M059J (cell line): ENCODE measurements around the gene MEAF6. TPM values are rescaled to one million over a fixed set of nuclear protein-coding genes. Genes with fewer than 3 reads are reported as not detected.

ENCODE experiments used
- total RNA-seq: library from RNA; depleted of rRNA; stranded (reverse); fragments of >200 nt; shearing (Covaris generic); gene quantifications from 2 replicates; pipeline ENCODE4 v1.2.3, GENCODE V29; 2014; rRNA removed

Gene MEAF6
- total RNA-seq, 1 experiment from 2014 or later: 112 TPM

Other genes with a start within 250 kb of the MEAF6 start
- 4.5 and 8.6 TPM in 2 replicates for gene ZC3H12A, start 40.2 kb downstream of the MEAF6 start, total RNA-seq
- 6.4 and 24.4 TPM in 2 replicates for gene SNIP1, start 39.5 kb upstream of the MEAF6 start, total RNA-seq
- 0.49 and 1.9 TPM in 2 replicates for gene DNALI1, start 42.2 kb upstream of the MEAF6 start, total RNA-seq
- 54.7 and 79.0 TPM in 2 replicates for gene GNL2, start 81.2 kb upstream of the MEAF6 start, total RNA-seq
- not detected in 2 replicates for gene RSPO1, start 120.1 kb upstream of the MEAF6 start, total RNA-seq
- gene CDCA8, start 177.8 kb upstream of the MEAF6 start, total RNA-seq: 36.8 and 38.4 TPM in 2 replicates